Suprapubic skin (tissue), 4 donors: ENCODE data around the gene AIFM1.
A peak's percentile ranks its signal among the peaks of the same experiment; 100 is the strongest.

Source experiments
- CTCF ChIP-seq, 2 donors: fragments of 200-600 bp in 1 of 2; fragments of 450-650 bp in 1 of 2; sonication (generic) in 1 of 2; IDR thresholded peaks; one replicate each; pipeline ENCODE4 v1.5.1; 2016 to 2019; ENCODE audit warnings: antibody characterized with exemption in 2 of 2, mild to moderate bottlenecking in 1 of 2, moderate library complexity in 1 of 2
- EP300 ChIP-seq: sonication (generic); formaldehyde crosslinking; IDR thresholded peaks from one replicate; pipeline ENCODE4 v1.6.1; 2017; ENCODE audit warnings: antibody characterized with exemption
- POLR2A ChIP-seq, 2 donors: fragments of 450-650 bp; IDR thresholded peaks; one replicate each; pipeline ENCODE4 v1.6.1; 2017; ENCODE audit warnings: antibody characterized with exemption in 2 of 2, mild to moderate bottlenecking in 2 of 2, moderate library complexity in 2 of 2
- POLR2AphosphoS5 ChIP-seq, 3 donors: sonication (generic); formaldehyde crosslinking; IDR thresholded peaks; one replicate each; pipeline ENCODE4 v1.6.1; 2017; ENCODE audit warnings: antibody characterized with exemption in 3 of 3

GRCh38 chrX:130079824-130080406, 85.7 kb downstream of the AIFM1 start:
- TF ChIP-seq CTCF (IDR thresholded peaks at IDR 0.05), result peak; percentile 44 to 64
- TF ChIP-seq POLR2A (IDR thresholded peaks at IDR 0.05), result no peak
- no peak for TF ChIP-seq POLR2AphosphoS5 (IDR thresholded peaks at IDR 0.05)
- TF ChIP-seq EP300, result no peak
